ENCODE results near the gene YPEL3.

The YPEL3 gene

GRCh38 chr16:30124985-30125379 is 29.0 kb upstream of the YPEL3 start:
- H3K4me3 ChIP-seq (ENCODE audit: low read length) = no peak overlapping the region
- no peak for TF ChIP-seq CTCF (conservative IDR thresholded peaks at IDR 0.05; ENCODE audit: low read length)
- no peak for DNase-seq (ENCODE audit: low read depth)

GRCh38 chr16:30122604-30123160 is 26.7 kb upstream of the YPEL3 start:
- peak overlapping the region; percentile 83 for H3K4me3 ChIP-seq (ENCODE audit: low read length)
- no peak for DNase-seq (ENCODE audit: low read depth)

GRCh38 chr16:30121741-30122571 is 25.9 kb upstream of the YPEL3 start:
- no peak for DNase-seq (ENCODE audit: low read depth)
- TF ChIP-seq CTCF (conservative IDR thresholded peaks at IDR 0.05; ENCODE audit: low read length) = no peak
- peak overlapping the region; percentile 83 for H3K4me3 ChIP-seq (ENCODE audit: low read length)

More at GRCh38 chr16:30122604-30123160, 26.7 kb upstream of the YPEL3 start:
- TF ChIP-seq CTCF (conservative IDR thresholded peaks at IDR 0.05; ENCODE audit: low read length) = no peak

GRCh38 chr16:30120340-30121105 is 24.5 kb upstream of the YPEL3 start:
- H3K4me3 ChIP-seq (ENCODE audit: low read length) = no peak overlapping the region
- DNase-seq (ENCODE audit: low read depth) = no peak
- no peak for TF ChIP-seq CTCF (conservative IDR thresholded peaks at IDR 0.05; ENCODE audit: low read length)

GRCh38 chr16:30119428-30119827 is 23.4 kb upstream of the YPEL3 start:
- H3K4me3 ChIP-seq (ENCODE audit: low read length) = no peak overlapping the region
- DNase-seq (ENCODE audit: low read depth) = peak; percentile 12
- TF ChIP-seq CTCF (conservative IDR thresholded peaks at IDR 0.05; ENCODE audit: low read length) = no peak

- no peak overlapping the region for H3K4me3 ChIP-seq (ENCODE audit: low read length)
- TF ChIP-seq CTCF (conservative IDR thresholded peaks at IDR 0.05; ENCODE audit: low read length) = no peak
- DNase-seq (ENCODE audit: low read depth) = no peak
These were observed 21.8 kb upstream of the YPEL3 start for GRCh38 chr16:30117768-30118167.

Data from AG10803 (cell line).